Fibroblast of lung (primary cell): ENCODE data around the gene IFI16.

Source experiments
- CTCF ChIP-seq, 2 donors: IDR thresholded peaks in 1 of 2; conservative IDR thresholded peaks in 1 of 2; 1 replicate in 1 of 2; 2 replicates in 1 of 2; pipeline ENCODE4 v1.5.1; 2011 to 2012; ENCODE audit warnings: low read length in 2 of 2, control low read depth in 1 of 2, inconsistent platforms in 1 of 2, low read depth in 1 of 2, mild to moderate bottlenecking in 1 of 2
- EZH2 ChIP-seq: IDR thresholded peaks from 2 replicates; pipeline ENCODE4 v1.5.1; 2012; ENCODE audit warnings: low read length, control low read depth, mild to moderate bottlenecking; ENCODE audit errors: missing control alignments

- no peak for TF ChIP-seq CTCF (conservative IDR thresholded peaks at IDR 0.05 in 1 of 2, IDR thresholded peaks at IDR 0.05 in 1 of 2; ENCODE audit: low read depth in 1 of 2, low read length in 2 of 2)
- no peak for TF ChIP-seq EZH2
Observed at GRCh38 chr1:158992787-158993312, 16.9 kb upstream of the IFI16 start.
